ENCODE data around the gene BRINP2. TPM values are rescaled to one million over a fixed set of nuclear protein-coding genes. Genes with fewer than 3 reads are reported as not detected.
A peak's percentile ranks its signal among the peaks of the same experiment; 100 is the strongest.

The BRINP2 gene
- total RNA-seq, 1 experiment from 2014 or later, result not detected

GRCh38 chr1:177164380-177165068, 6.2 kb upstream of the BRINP2 start, which contains the start of gene ASTN1:
ASTN1 (minus strand) TSS chr1:177164712; CDS start chr1:177164676, 36 bp downstream.
- DNase-seq (ENCODE audit: low read depth), result no peak

GRCh38 chr1:177165069-177165439, 5.7 kb upstream of the BRINP2 start:
- DNase-seq (ENCODE audit: low read depth), result no peak

GRCh38 chr1:177171536-177172123, 872 bp downstream of the BRINP2 start:
- no peak for DNase-seq (ENCODE audit: low read depth)

- DNase-seq (ENCODE audit: low read depth), result no peak
These were observed 1.5 kb downstream of the BRINP2 start for GRCh38 chr1:177172272-177172671.

GRCh38 chr1:177172866-177173265, 2.1 kb downstream of the BRINP2 start:
- DNase-seq (ENCODE audit: low read depth), result no peak

- DNase-seq (ENCODE audit: low read depth), result no peak
These were observed 3.2 kb downstream of the BRINP2 start for GRCh38 chr1:177173976-177174375.

- no peak for DNase-seq (ENCODE audit: low read depth)
These were observed 4.3 kb downstream of the BRINP2 start for GRCh38 chr1:177174921-177175634.

GRCh38 chr1:177181280-177181630, 10.5 kb downstream of the BRINP2 start:
- DNase-seq (ENCODE audit: low read depth), result no peak

GRCh38 chr1:177181631-177182291, 11.0 kb downstream of the BRINP2 start:
- DNase-seq (ENCODE audit: low read depth), result peak; percentile 40

GRCh38 chr1:177183836-177184235, 13.1 kb downstream of the BRINP2 start:
- no peak for DNase-seq (ENCODE audit: low read depth)

GRCh38 chr1:177185209-177185608, 14.5 kb downstream of the BRINP2 start:
- no peak for DNase-seq (ENCODE audit: low read depth)

GRCh38 chr1:177186639-177187038, 15.9 kb downstream of the BRINP2 start:
- no peak for DNase-seq (ENCODE audit: low read depth)

- peak; percentile 10 for DNase-seq (ENCODE audit: low read depth)
These were observed 19.7 kb downstream of the BRINP2 start for GRCh38 chr1:177190308-177190970.

GRCh38 chr1:177198243-177198642, 27.5 kb downstream of the BRINP2 start:
- DNase-seq (ENCODE audit: low read depth), result no peak

- DNase-seq (ENCODE audit: low read depth), result no peak
These were observed 29.5 kb downstream of the BRINP2 start for GRCh38 chr1:177200290-177200689.

GRCh38 chr1:177206831-177207355, 36.1 kb downstream of the BRINP2 start:
- DNase-seq (ENCODE audit: low read depth), result peak; percentile 37

- DNase-seq (ENCODE audit: low read depth), result no peak
These were observed 38.2 kb downstream of the BRINP2 start for GRCh38 chr1:177208920-177209319.

- peak; percentile 99 for DNase-seq (ENCODE audit: low read depth)
These were observed 38.6 kb downstream of the BRINP2 start for GRCh38 chr1:177209357-177209756.

GRCh38 chr1:177210071-177210470, 39.3 kb downstream of the BRINP2 start:
- DNase-seq (ENCODE audit: low read depth), result no peak

GRCh38 chr1:177211231-177211630, 40.5 kb downstream of the BRINP2 start:
- DNase-seq (ENCODE audit: low read depth), result no peak

GRCh38 chr1:177216587-177217202, 45.9 kb downstream of the BRINP2 start:
- DNase-seq (ENCODE audit: low read depth), result no peak
